Stimulated activated CD8-positive, alpha-beta memory T cell treated with anti-CD3 and anti-CD28 coated beads, Interleukin-2, amount 100 ng/mL, for 1 hour (primary cell): ENCODE measurements around the gene TMEM151A.
A peak's percentile ranks its signal among the peaks of the same experiment; 100 is the strongest.

Experiments
- DNase-seq, 2 donors: peaks; one replicate each; pipeline ENCODE4 v3.0.0-alpha.2; 2020; ENCODE audit warnings: low read depth in 2 of 2

Gene TMEM151A

GRCh38 chr11:66322732-66323427 lies 31.2 kb downstream of the TMEM151A start:
- DNase-seq = no peak

- no peak for DNase-seq
These were observed 32.0 kb downstream of the TMEM151A start for GRCh38 chr11:66323684-66324083.

DNA sequence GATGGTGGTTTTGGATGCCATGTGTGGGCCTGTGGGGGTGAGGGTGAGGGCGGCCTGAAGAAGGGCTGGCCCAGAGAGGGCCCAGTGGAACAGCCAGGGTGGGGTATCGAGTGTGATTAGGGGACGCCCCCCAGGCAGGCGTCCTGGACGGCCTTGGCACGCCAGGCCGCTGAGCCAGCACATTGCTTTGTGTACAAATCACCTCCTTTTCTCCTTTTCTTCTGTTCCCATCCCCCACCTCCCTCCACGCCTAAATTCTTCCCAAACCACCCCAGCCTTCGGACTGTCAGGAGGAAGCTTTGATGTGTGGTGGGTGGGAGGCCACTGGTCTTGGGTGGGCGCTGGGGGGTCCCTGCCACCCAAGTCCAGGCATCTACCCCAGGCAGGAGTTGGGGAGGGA lies 33.0 kb downstream of the TMEM151A start:
- DNase-seq = no peak

GRCh38 chr11:66325263-66325671 lies 33.6 kb downstream of the TMEM151A start:
- DNase-seq = no peak

DNA sequence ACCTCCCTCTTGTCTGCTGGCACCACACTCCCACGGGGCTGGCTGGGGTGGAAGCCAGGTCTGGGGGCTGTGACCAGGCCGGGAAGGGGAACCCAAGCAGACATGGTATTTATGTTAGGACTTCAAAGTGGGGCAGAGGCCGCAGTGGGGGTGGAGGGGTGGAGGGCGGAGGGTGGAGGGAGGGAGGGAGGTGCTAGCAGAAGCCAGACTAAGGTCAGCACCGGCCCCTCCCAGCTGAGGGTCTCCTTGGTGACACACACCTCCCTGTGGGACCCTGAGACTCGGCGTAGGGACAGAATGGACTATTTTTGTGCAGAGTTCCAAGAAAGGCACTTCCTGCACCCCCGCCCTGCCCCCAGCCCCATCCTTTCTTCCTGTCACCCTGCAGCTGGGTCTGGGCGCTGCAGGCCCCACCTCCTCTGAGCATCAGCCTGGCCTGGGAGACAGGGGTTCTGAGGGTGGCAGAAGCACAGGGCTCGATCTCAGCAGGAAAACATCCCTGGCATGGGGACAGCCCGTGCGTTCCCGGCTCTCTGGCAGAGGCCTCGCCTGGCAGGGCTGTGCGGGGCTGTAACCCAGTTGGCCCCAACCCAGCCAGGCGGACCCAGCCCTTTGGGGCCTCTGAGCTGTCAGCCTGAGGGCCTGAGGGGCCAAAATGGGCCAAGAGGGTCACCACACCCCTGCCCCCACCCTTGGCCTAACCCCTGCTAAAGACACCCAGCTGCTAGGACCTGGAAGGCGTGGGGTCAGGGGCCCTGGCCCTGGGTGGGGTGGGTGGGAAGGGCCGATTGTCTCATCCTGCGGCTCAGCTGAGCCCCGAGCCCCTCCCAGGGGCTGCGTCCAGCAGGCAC lies 34.8 kb downstream of the TMEM151A start:
- DNase-seq = no peak

- no peak for DNase-seq
These were observed 35.7 kb downstream of the TMEM151A start for GRCh38 chr11:66327171-66328030.

GRCh38 chr11:66328031-66328301 lies 36.3 kb downstream of the TMEM151A start:
- DNase-seq = no peak

DNA sequence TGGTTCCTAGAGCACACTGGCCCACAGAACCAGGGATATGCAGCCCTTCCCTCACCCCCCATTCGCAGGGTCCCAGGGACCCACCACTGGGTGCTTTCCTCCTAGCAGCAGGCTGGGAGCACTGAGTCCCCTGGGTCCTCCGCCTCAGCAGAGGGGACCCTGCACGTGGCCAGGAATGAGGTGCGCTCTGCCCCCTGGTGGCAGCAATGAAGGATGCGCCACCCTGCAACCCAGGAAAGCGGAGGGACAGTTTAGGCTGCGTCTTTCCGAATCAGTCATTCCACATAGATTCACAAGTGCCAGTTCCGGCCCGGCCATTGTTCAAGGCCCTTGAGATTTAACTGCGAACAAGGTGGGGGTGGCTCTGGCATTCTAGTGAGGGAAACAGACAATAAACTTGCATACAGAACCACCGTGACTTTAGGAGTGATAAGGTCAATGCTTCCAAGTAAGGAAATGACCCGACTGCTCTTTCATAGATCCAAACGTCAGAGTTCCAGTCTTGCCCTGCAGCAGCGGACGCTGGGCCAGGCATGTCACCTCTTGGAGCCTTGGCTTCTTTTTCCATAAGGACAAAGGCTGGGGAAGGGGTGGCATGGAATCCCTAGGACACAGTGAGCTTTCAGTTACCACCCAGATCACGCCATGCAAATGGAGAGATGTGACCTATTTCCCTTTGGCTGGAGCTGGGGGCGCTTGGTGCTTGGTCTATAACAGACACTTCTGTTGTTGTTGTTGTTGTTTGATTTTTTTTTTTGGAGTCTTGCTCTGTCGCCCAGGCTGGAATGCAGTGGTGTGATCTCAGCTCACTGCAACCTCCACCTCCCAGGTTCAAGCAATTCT lies 36.8 kb downstream of the TMEM151A start:
- peak; percentile 62 for DNase-seq

DNA sequence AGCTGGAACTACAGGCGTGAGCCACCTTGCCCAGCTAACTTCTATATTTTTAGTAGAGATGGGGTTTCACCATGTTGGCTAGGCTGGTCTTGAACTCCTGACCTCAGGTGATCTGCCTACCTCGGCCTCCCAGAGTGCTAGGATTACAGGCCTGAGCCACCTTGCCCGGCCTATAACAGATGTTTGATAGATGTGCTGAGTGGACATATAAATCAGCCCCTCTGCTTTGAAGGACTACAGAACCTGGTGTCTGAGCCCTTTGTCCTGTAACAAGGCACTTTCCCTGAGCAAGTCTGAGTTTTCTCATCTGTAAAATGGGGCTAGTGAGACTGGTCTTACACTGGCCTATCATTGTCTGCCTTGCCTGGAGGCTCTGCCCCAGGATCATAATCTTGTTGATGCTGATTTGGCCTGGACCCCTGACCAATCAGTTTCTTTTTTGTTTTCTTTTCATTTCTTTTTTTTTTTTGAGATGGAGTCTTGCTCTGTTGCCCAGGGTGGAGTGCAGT lies 37.5 kb downstream of the TMEM151A start:
- DNase-seq = no peak

- no peak for DNase-seq
These were observed 39.2 kb downstream of the TMEM151A start for GRCh38 chr11:66330931-66331330.

- DNase-seq = no peak
These were observed 40.1 kb downstream of the TMEM151A start for GRCh38 chr11:66331542-66332370.

- DNase-seq = no peak
These were observed 40.9 kb downstream of the TMEM151A start for GRCh38 chr11:66332371-66333219.

DNA sequence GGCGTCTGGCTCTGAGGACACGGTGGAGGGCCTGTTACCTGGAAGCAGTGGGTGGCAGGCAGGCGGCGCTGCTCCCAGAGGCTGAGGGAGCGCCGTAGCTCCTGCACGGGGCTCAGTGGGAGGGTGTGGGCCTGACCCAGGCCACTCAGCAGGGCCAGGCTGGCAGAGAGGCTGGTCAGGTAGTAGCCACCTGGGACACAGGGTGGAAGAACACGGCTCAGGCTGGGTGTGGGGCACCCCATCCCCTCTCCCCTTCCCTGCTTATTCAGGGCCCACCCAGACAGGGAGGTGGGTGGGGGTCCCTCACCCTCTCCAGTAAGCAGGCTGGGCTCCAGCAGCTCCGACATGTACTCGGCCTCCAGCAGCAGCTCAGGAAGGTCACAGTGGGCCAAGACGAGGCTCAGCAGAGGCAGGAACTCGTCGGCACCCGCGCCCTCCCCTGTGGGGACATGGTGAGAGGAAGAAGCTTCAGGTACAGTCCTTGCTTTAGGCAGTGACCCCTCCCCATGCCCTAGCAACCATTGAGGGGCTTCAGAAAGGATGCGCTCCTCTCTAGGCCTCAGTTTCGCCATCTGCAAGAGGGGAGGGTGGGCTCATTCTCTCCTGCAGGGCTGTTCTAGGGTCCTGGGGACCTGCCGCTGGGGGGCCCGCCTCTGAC lies 41.7 kb downstream of the TMEM151A start:
- no peak for DNase-seq

- no peak for DNase-seq
These were observed 42.4 kb downstream of the TMEM151A start for GRCh38 chr11:66333896-66334604.

- no peak for DNase-seq
These were observed 43.1 kb downstream of the TMEM151A start for GRCh38 chr11:66334605-66335442.

- no peak for DNase-seq
These were observed 44.0 kb downstream of the TMEM151A start for GRCh38 chr11:66335531-66336233.
